WTC11 (cell line): ENCODE data around the gene CCDC71L. TPM values are rescaled to one million over a fixed set of nuclear protein-coding genes. Genes with fewer than 3 reads are reported as not detected.

Experiments used
- ATAC-seq: fragments of 200-7000 bp; cut with Tn5 transposase; 2 replicates; pipeline ENCODE4 v1.10.0; 2021; ENCODE audit warnings: mild to moderate bottlenecking, moderate library complexity
- CTCF ChIA-PET: fragments of 300-600 bp; sonication (Branson Sonifier 250); formaldehyde crosslinking; loops from one replicate; lab custom pipeline; 2021; ENCODE audit warnings: antibody characterized with exemption; lab: Charles Lee
- POLR2A ChIA-PET: fragments of 350-600 bp; sonication (Branson Sonifier 250); formaldehyde crosslinking; loops from one replicate; lab custom pipeline; 2021; ENCODE audit warnings: antibody characterized with exemption; lab: Charles Lee
- DNase-seq: peaks from one replicate; pipeline ENCODE4 v3.0.0; 2021; ENCODE audit warnings: low spot score
- H3K27ac Mint-ChIP-seq: 2 replicates; pipeline ENCODE4 v1.8.0; 2021; ENCODE audit warnings: mixed read lengths
- H3K27me3 Mint-ChIP-seq: 2 replicates; pipeline ENCODE4 v1.8.0; 2021; ENCODE audit warnings: low read depth, mild to moderate bottlenecking, moderate library complexity, mixed read lengths
- H3K36me3 Mint-ChIP-seq: 2 replicates; pipeline ENCODE4 v1.8.0; 2021; ENCODE audit warnings: mixed read lengths
- H3K4me1 Mint-ChIP-seq: 2 replicates; pipeline ENCODE4 v1.8.0; 2022; ENCODE audit warnings: mixed read lengths
- H3K4me3 Mint-ChIP-seq: 2 replicates; pipeline ENCODE4 v1.8.0; 2021; ENCODE audit warnings: mild to moderate bottlenecking, moderate library complexity, mixed read lengths
- H3K9me3 Mint-ChIP-seq: 2 replicates; pipeline ENCODE4 v1.8.0; 2021; ENCODE audit warnings: mixed read lengths
- AFF4 ChIP-seq: sonication (generic); formaldehyde crosslinking; IDR thresholded peaks from 2 replicates; pipeline ENCODE4 v1.8.1; 2023; ENCODE audit warnings: mild to moderate bottlenecking, missing genetic modification reagents, borderline replicate concordance
- CREB1 ChIP-seq: sonication (generic); formaldehyde crosslinking; IDR thresholded peaks from 2 replicates; pipeline ENCODE4 v1.8.0; 2023; ENCODE audit warnings: mild to moderate bottlenecking, missing genetic modification reagents
- ELF4 ChIP-seq: sonication (generic); formaldehyde crosslinking; IDR thresholded peaks from 2 replicates; pipeline ENCODE4 v1.8.1; 2022; ENCODE audit warnings: low read depth, mild to moderate bottlenecking, moderate library complexity, missing genetic modification reagents
- EMX1 ChIP-seq: fragments of 250-450 bp; sonication (Bioruptor Pico); IDR thresholded peaks from 2 replicates; pipeline ENCODE4 v1.8.0; 2021; ENCODE audit warnings: mild to moderate bottlenecking
- ERG ChIP-seq: fragments of 250-450 bp; sonication (Bioruptor Pico); IDR thresholded peaks from 2 replicates; pipeline ENCODE4 v1.8.0; 2021; ENCODE audit warnings: mild to moderate bottlenecking
- FOXK1 ChIP-seq: sonication (generic); formaldehyde crosslinking; IDR thresholded peaks from 2 replicates; pipeline ENCODE4 v1.8.0; 2022; ENCODE audit warnings: mild to moderate bottlenecking, moderate library complexity, missing genetic modification reagents
- GTF2I ChIP-seq: fragments of 250-450 bp; sonication (Bioruptor Pico); conservative IDR thresholded peaks from 2 replicates; pipeline ENCODE4 v1.4.0; 2021; ENCODE audit warnings: mild to moderate bottlenecking
- NFYB ChIP-seq: sonication (generic); formaldehyde crosslinking; conservative IDR thresholded peaks from 2 replicates; pipeline ENCODE4 v1.8.0; 2022; ENCODE audit warnings: low read depth, missing genetic modification reagents
- PRDM15 ChIP-seq: sonication (generic); formaldehyde crosslinking; IDR thresholded peaks from 2 replicates; pipeline ENCODE4 v1.8.0; 2022; ENCODE audit warnings: missing genetic modification reagents
- PRRX2 ChIP-seq: fragments of 250-450 bp; sonication (Bioruptor Pico); IDR thresholded peaks from 2 replicates; pipeline ENCODE4 v1.8.0; 2021; ENCODE audit warnings: mild to moderate bottlenecking
- SP1 ChIP-seq: sonication (generic); formaldehyde crosslinking; conservative IDR thresholded peaks from 2 replicates; pipeline ENCODE4 v1.8.1; 2022; ENCODE audit warnings: missing genetic modification reagents
- TEAD1 ChIP-seq: sonication (generic); formaldehyde crosslinking; IDR thresholded peaks from 2 replicates; pipeline ENCODE4 v1.8.0; 2022; ENCODE audit warnings: mild to moderate bottlenecking, missing genetic modification reagents
- ZBTB21 ChIP-seq: sonication (generic); formaldehyde crosslinking; IDR thresholded peaks from 2 replicates; pipeline ENCODE4 v1.8.1; 2023; ENCODE audit warnings: mild to moderate bottlenecking, missing genetic modification reagents, borderline replicate concordance
- ZNF121 ChIP-seq: sonication (generic); formaldehyde crosslinking; IDR thresholded peaks from 2 replicates; pipeline ENCODE4 v1.8.0; 2023; ENCODE audit warnings: missing genetic modification reagents
- ZNF263 ChIP-seq: sonication (generic); formaldehyde crosslinking; IDR thresholded peaks from 2 replicates; pipeline ENCODE4 v1.8.1; 2022; ENCODE audit warnings: low read depth, mild to moderate bottlenecking, moderate library complexity, missing genetic modification reagents
- ZNF423 ChIP-seq: fragments of 250-450 bp; sonication (Bioruptor Pico); IDR thresholded peaks from 2 replicates; pipeline ENCODE4 v2.1.2; 2022; ENCODE audit warnings: mild to moderate bottlenecking, moderate library complexity
- total RNA-seq: library from RNA; stranded (reverse); gene quantifications from 3 replicates; pipeline ENCODE4 v1.2.3, GENCODE V29; 2021
- TF ChIP-seq, protein P1 (sequence below): sonication (generic); formaldehyde crosslinking; IDR thresholded peaks from 2 replicates; pipeline ENCODE4 v1.8.0; 2023; ENCODE audit warnings: missing genetic modification reagents
- TF ChIP-seq, protein P2 (sequence below): fragments of 250-450 bp; sonication (Bioruptor Pico); IDR thresholded peaks from 2 replicates; pipeline ENCODE4 v1.9.0; 2021; ENCODE audit warnings: mild to moderate bottlenecking
- TF ChIP-seq, protein P3 (sequence below): sonication (generic); formaldehyde crosslinking; conservative IDR thresholded peaks from 2 replicates; pipeline ENCODE4 v1.8.1; 2022; ENCODE audit warnings: mild to moderate bottlenecking, missing genetic modification reagents
- TF ChIP-seq, protein P4 (sequence below): sonication (generic); formaldehyde crosslinking; IDR thresholded peaks from 2 replicates; pipeline ENCODE4 v1.8.1; 2022; ENCODE audit warnings: mild to moderate bottlenecking, moderate library complexity, missing genetic modification reagents

Gene CCDC71L
- total RNA-seq, 1 experiment from 2014 or later: 21.5 TPM

GRCh38 chr7:106635411-106635810, 25.5 kb downstream of the CCDC71L start:
- ChIA-PET CTCF (no interaction called here), POLR2A (no interaction called here)
- Mint-ChIP-seq H3K27ac (no peak overlapping the region), H3K4me3 (no peak overlapping the region), H3K36me3 (no peaks in the 10 kb centered on the region), H3K27me3 (no peaks in the 10 kb centered on the region; the same call in 1 of the 2 replicates), H3K4me1 (no peaks in the 10 kb centered on the region), H3K9me3 (peaks cover 24% of the 10 kb centered on the region)
- DNase-seq (no peak), ATAC-seq (no peak)
- TF ChIP-seq, protein P1, sequence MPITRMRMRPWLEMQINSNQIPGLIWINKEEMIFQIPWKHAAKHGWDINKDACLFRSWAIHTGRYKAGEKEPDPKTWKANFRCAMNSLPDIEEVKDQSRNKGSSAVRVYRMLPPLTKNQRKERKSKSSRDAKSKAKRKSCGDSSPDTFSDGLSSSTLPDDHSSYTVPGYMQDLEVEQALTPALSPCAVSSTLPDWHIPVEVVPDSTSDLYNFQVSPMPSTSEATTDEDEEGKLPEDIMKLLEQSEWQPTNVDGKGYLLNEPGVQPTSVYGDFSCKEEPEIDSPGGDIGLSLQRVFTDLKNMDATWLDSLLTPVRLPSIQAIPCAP: no peak
- no peak for TF ChIP-seq NFYB (CRISPR knock-in tag)
- TF ChIP-seq ZNF121: no peak
- no peak for TF ChIP-seq TEAD1 (CRISPR knock-in tag)
- no peak for TF ChIP-seq ZNF423
- no peak for TF ChIP-seq AFF4 (CRISPR knock-in tag)
- TF ChIP-seq EMX1: no peak

- Mint-ChIP-seq H3K4me1 (no peaks in the 10 kb centered on the region), H3K27me3 (no peaks in the 10 kb centered on the region; the same call in 1 of the 2 replicates), H3K4me3 (no peak overlapping the region), H3K36me3 (no peaks in the 10 kb centered on the region), H3K27ac (no peak overlapping the region), H3K9me3 (peaks cover 24% of the 10 kb centered on the region)
- ATAC-seq (no peak), DNase-seq (no peak)
- ChIA-PET POLR2A (no interaction called here), CTCF (no interaction called here)
- TF ChIP-seq PRRX2: no peak
- TF ChIP-seq, protein P2, sequence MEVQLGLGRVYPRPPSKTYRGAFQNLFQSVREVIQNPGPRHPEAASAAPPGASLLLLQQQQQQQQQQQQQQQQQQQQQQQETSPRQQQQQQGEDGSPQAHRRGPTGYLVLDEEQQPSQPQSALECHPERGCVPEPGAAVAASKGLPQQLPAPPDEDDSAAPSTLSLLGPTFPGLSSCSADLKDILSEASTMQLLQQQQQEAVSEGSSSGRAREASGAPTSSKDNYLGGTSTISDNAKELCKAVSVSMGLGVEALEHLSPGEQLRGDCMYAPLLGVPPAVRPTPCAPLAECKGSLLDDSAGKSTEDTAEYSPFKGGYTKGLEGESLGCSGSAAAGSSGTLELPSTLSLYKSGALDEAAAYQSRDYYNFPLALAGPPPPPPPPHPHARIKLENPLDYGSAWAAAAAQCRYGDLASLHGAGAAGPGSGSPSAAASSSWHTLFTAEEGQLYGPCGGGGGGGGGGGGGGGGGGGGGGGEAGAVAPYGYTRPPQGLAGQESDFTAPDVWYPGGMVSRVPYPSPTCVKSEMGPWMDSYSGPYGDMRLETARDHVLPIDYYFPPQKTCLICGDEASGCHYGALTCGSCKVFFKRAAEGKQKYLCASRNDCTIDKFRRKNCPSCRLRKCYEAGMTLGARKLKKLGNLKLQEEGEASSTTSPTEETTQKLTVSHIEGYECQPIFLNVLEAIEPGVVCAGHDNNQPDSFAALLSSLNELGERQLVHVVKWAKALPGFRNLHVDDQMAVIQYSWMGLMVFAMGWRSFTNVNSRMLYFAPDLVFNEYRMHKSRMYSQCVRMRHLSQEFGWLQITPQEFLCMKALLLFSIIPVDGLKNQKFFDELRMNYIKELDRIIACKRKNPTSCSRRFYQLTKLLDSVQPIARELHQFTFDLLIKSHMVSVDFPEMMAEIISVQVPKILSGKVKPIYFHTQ: no peak
- TF ChIP-seq, protein P3, sequence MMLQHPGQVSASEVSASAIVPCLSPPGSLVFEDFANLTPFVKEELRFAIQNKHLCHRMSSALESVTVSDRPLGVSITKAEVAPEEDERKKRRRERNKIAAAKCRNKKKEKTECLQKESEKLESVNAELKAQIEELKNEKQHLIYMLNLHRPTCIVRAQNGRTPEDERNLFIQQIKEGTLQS (CRISPR knock-in tag): no peak
- TF ChIP-seq, protein P4, sequence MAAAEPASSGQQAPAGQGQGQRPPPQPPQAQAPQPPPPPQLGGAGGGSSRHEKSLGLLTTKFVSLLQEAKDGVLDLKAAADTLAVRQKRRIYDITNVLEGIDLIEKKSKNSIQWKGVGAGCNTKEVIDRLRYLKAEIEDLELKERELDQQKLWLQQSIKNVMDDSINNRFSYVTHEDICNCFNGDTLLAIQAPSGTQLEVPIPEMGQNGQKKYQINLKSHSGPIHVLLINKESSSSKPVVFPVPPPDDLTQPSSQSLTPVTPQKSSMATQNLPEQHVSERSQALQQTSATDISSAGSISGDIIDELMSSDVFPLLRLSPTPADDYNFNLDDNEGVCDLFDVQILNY (CRISPR knock-in tag): no peak
- no peak for TF ChIP-seq CREB1
- TF ChIP-seq PRDM15 (CRISPR knock-in tag): no peak
- no peak for TF ChIP-seq SP1 (CRISPR knock-in tag)
- TF ChIP-seq ZNF263 (CRISPR knock-in tag): no peak
- no peak for TF ChIP-seq ERG (CRISPR knock-in tag)
- no peak for TF ChIP-seq ELF4 (CRISPR knock-in tag)
- no peak for TF ChIP-seq FOXK1 (CRISPR knock-in tag)
- no peak for TF ChIP-seq GTF2I (CRISPR knock-in tag)
- no peak for TF ChIP-seq ZBTB21 (CRISPR knock-in tag)
These were observed 26.0 kb downstream of the CCDC71L start for GRCh38 chr7:106634958-106635357.
